OCI-LY7 (cell line): ENCODE data around the gene LARP1. TPM values are rescaled to one million over a fixed set of nuclear protein-coding genes. Genes with fewer than 3 reads are reported as not detected.

Source experiments
- BruUV-seq: library from RNA; stranded (reverse); fragments of 400-500 nt; replicated peaks from 2 replicates; lab custom pipeline; 2021; lab: Mats Ljungman, UMichigan
- CTCF ChIA-PET: fragments of 300-600 bp; sonication (Branson Sonifier 250); formaldehyde crosslinking; loops from one replicate; lab custom pipeline; 2022; ENCODE audit warnings: antibody characterized with exemption; ENCODE audit not compliant: unreplicated experiment; lab: Charles Lee
- POLR2A ChIA-PET: fragments of 300-600 bp; sonication (Branson Sonifier 250); formaldehyde crosslinking; loops from one replicate; lab custom pipeline; 2022; ENCODE audit warnings: antibody characterized with exemption; lab: Charles Lee
- DNase-seq: peaks from one replicate; pipeline ENCODE4 v3.0.0-alpha.2; 2015; ENCODE audit warnings: low spot score
- H2AFZ ChIP-seq: fragments of 200-600 bp; sonication (generic), shearing (Covaris generic); 2 replicates; pipeline ENCODE4 v1.6.1; 2014; ENCODE audit warnings: mild to moderate bottlenecking, antibody characterized with exemption, low read length, moderate library complexity
- H3K27ac ChIP-seq: fragments of 200-600 bp; sonication (generic); 2 replicates; pipeline ENCODE4 v1.5.1; 2014; ENCODE audit warnings: mixed run types, low read depth, mild to moderate bottlenecking, moderate library complexity, low read length, inconsistent platforms; ENCODE audit not compliant: poor library complexity, severe bottlenecking
- H3K36me3 ChIP-seq: fragments of 200-600 bp; sonication (generic); 2 replicates; pipeline ENCODE4 v1.6.1; 2014; ENCODE audit warnings: mild to moderate bottlenecking, antibody characterized with exemption, low read length, moderate library complexity, mixed read lengths; ENCODE audit not compliant: insufficient read depth
- H3K4me1 ChIP-seq: fragments of 200-600 bp; sonication (generic); 2 replicates; pipeline ENCODE4 v1.5.1; 2014; ENCODE audit warnings: mild to moderate bottlenecking, low read length; ENCODE audit not compliant: insufficient read depth, poor library complexity, severe bottlenecking
- H3K4me2 ChIP-seq: fragments of 200-600 bp; sonication (generic); 2 replicates; pipeline ENCODE4 v1.6.1; 2014; ENCODE audit warnings: mild to moderate bottlenecking, low read length
- H3K4me3 ChIP-seq: fragments of 200-600 bp; sonication (generic); 2 replicates; pipeline ENCODE4 v1.5.1; 2014; ENCODE audit warnings: mild to moderate bottlenecking, low read depth, low read length; ENCODE audit not compliant: poor library complexity, severe bottlenecking
- H3K79me2 ChIP-seq: fragments of 200-600 bp; sonication (generic); 2 replicates; pipeline ENCODE4 v1.6.1; 2016; ENCODE audit warnings: low read depth, mild to moderate bottlenecking, low read length, moderate library complexity, mixed read lengths; ENCODE audit not compliant: insufficient read depth
- H3K9me2 ChIP-seq: fragments of 200-600 bp; sonication (generic); 2 replicates; pipeline ENCODE4 v1.6.1; 2016; ENCODE audit warnings: mild to moderate bottlenecking, low read length, mixed read lengths; ENCODE audit not compliant: insufficient read depth
- H3K9me3 ChIP-seq: fragments of 200-600 bp; sonication (generic); 2 replicates; pipeline ENCODE4 v1.6.1; 2014; ENCODE audit warnings: mild to moderate bottlenecking, mixed run types, low read length, mixed read lengths
- H4K20me1 ChIP-seq: fragments of 200-600 bp; sonication (generic); 2 replicates; pipeline ENCODE4 v1.6.1; 2014; ENCODE audit warnings: mild to moderate bottlenecking, antibody characterized with exemption, low read length, moderate library complexity, mixed read lengths; ENCODE audit not compliant: insufficient read depth
- CTCF ChIP-seq: fragments of 200-600 bp; sonication (generic); conservative IDR thresholded peaks from 2 replicates; pipeline ENCODE4 v1.5.1; 2014; ENCODE audit warnings: mild to moderate bottlenecking, antibody characterized with exemption, low read length, moderate library complexity, mixed read lengths
- EZH2phosphoT487 ChIP-seq: fragments of 200-600 bp; sonication (generic); IDR thresholded peaks from 2 replicates; pipeline ENCODE4 v1.6.1; 2018; ENCODE audit warnings: low read depth, borderline replicate concordance, mild to moderate bottlenecking, mixed run types, antibody characterized with exemption, low read length, moderate library complexity, mixed read lengths
- intact Hi-C: fragments of 100-400 bp; cut with micrococcal nuclease; formaldehyde crosslinking; loops from one replicate; pipeline ENCODE4 v1.10.0; 2022; ENCODE audit not compliant: unreplicated experiment
- total RNA-seq, 2 experiments: library from RNA; depleted of rRNA in 1 of 2; stranded (reverse); fragments of >200 nt in 1 of 2; shearing (Covaris generic) in 1 of 2; gene quantifications; 2 replicates each; pipeline ENCODE4 v1.2.3, GENCODE V29; 2014 to 2022

Gene LARP1
- total RNA-seq, 2 experiments from 2014 or later: 71.1 to 274 TPM

DNA sequence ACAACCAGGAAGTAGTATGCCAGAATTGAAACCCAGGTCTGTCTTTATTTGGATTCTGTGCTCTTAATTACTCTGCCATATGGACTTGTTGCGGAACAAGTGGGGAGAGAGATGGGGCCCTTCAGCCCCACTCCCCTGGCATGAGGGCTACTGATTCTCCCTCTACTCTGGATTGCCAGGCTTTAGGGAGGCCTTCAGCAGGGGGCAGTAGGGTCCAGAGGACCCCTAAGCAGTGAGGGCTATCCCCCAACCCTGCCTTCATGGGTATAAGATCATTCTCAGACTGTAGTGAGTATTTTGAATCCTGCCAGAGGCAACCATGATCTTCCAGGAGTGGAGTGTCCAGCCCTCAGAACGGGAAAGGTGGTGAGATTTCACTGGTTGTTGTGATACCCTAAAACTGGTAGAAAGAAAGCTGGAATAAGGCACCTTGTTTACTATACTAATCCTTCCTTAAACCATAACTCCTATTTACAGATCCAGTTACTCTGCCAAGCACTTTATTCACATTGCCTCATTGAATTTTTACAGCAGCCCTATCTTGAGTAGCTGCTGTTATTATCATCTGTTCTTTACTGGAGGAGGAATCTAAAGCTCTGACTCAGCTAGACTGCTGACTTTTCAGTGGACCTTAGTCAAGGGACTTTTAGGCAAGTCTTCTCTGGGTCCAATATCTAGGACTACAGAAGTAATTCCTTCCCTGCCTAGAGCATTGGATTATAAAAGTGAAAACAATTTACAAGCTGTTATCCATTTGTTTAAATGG lies 31.3 kb upstream of the LARP1 start:
- no peak overlapping the region for H3K27ac ChIP-seq
- no peak overlapping the region for H2AFZ ChIP-seq
- BruUV-seq: no TSS peak
- H3K4me2 ChIP-seq: no peak overlapping the region
- H3K79me2 ChIP-seq: no peaks in the 10 kb centered on the region
- ChIA-PET POLR2A (interaction anchor here (0.7 to 1.1 kb wide), 3 partner anchors 8 to 12 kb away, joined by 3 read pairs; no protein-coding TSS in a partner anchor), CTCF (no interaction called here)
- no peaks in the 10 kb centered on the region for H3K9me3 ChIP-seq
- TF ChIP-seq CTCF: no peak
- no peak for TF ChIP-seq EZH2phosphoT487
- H3K9me2 ChIP-seq: no peaks in the 10 kb centered on the region
- no peak for DNase-seq
- H3K4me1 ChIP-seq: no peaks in the 10 kb centered on the region
- no peak overlapping the region for H3K4me3 ChIP-seq
- no peaks in the 10 kb centered on the region for H4K20me1 ChIP-seq
- intact Hi-C loops: no loop called here
- H3K36me3 ChIP-seq: no peaks in the 10 kb centered on the region

DNA sequence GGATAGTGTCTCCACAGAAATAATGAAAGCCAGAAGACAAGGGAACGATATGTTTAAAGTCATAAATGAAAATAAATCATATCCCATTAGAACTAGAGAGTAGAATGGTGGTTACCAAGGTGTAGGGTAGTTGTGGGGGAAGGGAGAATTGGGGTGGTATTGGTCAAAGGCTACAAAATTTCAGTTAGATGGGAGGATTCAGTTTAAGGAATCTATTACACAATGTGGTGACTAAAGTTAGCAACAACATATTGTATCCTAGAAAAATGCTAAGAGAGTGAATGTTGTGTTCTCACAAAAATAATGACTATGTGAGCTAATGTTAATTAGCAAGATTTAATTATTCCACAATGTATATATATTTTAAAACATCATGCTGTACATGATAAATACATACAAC lies 27.8 kb upstream of the LARP1 start:
- BruUV-seq: no TSS peak
- intact Hi-C loops: no loop called here
- no peaks in the 10 kb centered on the region for H3K79me2 ChIP-seq
- H2AFZ ChIP-seq: no peak overlapping the region
- no peak overlapping the region for H3K27ac ChIP-seq
- no peak overlapping the region for H3K4me3 ChIP-seq
- H3K4me2 ChIP-seq: no peak overlapping the region
- TF ChIP-seq EZH2phosphoT487: no peak
- no peak for TF ChIP-seq CTCF
- no peaks in the 10 kb centered on the region for H4K20me1 ChIP-seq
- no peaks in the 10 kb centered on the region for H3K36me3 ChIP-seq
- no peaks in the 10 kb centered on the region for H3K9me2 ChIP-seq
- POLR2A ChIA-PET: no interaction called here
- no peak for DNase-seq
- H3K4me1 ChIP-seq: no peaks in the 10 kb centered on the region
- H3K9me3 ChIP-seq: no peaks in the 10 kb centered on the region
- CTCF ChIA-PET: no interaction called here

DNA sequence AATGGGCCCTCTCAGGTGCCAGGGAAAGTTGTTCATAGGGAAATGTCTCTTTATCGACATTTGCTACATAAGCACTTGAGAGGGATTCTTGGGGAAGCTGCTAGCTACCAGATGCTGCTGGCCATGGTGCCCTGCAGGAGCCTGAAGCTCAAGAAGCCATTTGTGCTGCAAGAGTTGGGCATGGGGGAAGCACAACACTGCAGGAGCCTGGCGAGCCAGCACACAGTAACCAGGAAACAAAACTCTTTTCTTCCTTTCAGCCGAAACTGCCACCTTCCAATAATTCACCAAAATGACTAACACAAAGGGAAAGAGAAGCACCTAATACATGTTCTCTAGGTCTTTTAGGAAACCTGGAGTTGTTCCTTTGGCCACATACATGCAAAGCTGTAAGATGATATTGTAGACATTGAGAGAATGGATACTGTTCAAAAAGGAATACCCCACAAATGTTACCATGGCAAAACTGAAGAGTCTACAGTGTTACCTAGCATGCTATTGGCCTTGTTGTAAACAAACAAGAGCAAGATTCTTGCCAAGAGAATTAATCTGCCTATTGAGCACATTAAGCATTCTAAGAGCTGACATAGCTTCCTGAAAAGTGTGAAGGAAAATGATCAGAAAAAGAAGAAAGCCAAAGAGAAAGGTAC lies 26.1 kb upstream of the LARP1 start:
- no peak overlapping the region for H3K27ac ChIP-seq
- POLR2A ChIA-PET: no interaction called here
- no peak overlapping the region for H3K4me3 ChIP-seq
- BruUV-seq: no TSS peak
- CTCF ChIA-PET: no interaction called here
- no peaks in the 10 kb centered on the region for H3K36me3 ChIP-seq
- no peak overlapping the region for H3K4me2 ChIP-seq
- intact Hi-C loops: no loop called here
- H3K9me3 ChIP-seq: no peaks in the 10 kb centered on the region
- no peaks in the 10 kb centered on the region for H3K9me2 ChIP-seq
- H4K20me1 ChIP-seq: no peaks in the 10 kb centered on the region
- H3K79me2 ChIP-seq: no peaks in the 10 kb centered on the region
- no peaks in the 10 kb centered on the region for H3K4me1 ChIP-seq
- H2AFZ ChIP-seq: no peak overlapping the region
- TF ChIP-seq EZH2phosphoT487: no peak
- DNase-seq: no peak
